ENCODE results near the gene TULP4. TPM values are rescaled to one million over a fixed set of nuclear protein-coding genes. Genes with fewer than 3 reads are reported as not detected.
"Not testable (repeated sequence)": the region's sequence is repeated elsewhere in the genome, so short reads cannot be mapped to it uniquely, and the experiment has no call there.

Gene TULP4
- total RNA-seq, 1 donor from 2014 or later, result 18.5 TPM

- Histone ChIP-seq H3K27ac (no peak overlapping the region), H3K27me3 (no peaks in the 10 kb centered on the region), H3K4me3 (no peak overlapping the region), H3K9me3 (no peaks in the 10 kb centered on the region), H3K36me3 (peaks cover 4 to 25% of the 10 kb centered on the region in 2 donors), H3K4me1 (no peaks in the 10 kb centered on the region)
- intact Hi-C loops (cut with DNase I), result no loop called here
- no peak for DNase-seq (ENCODE audit: low spot score in 2 of 2)
- TF ChIP-seq CTCF (IDR thresholded peaks at IDR 0.05), result no peak
Observed at GRCh38 chr6:158474961-158475343, 162.7 kb downstream of the TULP4 start.

GRCh38 chr6:158475344-158476302, 163.4 kb downstream of the TULP4 start:
- no peaks in the 10 kb centered on the region for H3K27me3 ChIP-seq
- no peaks in the 10 kb centered on the region for H3K4me1 ChIP-seq
- intact Hi-C loops (cut with DNase I), result no loop called here
- H3K27ac ChIP-seq, result no peak overlapping the region
- no peak overlapping the region for H3K4me3 ChIP-seq
- no peak for DNase-seq (ENCODE audit: low spot score in 2 of 2)
- no peak for TF ChIP-seq CTCF (IDR thresholded peaks at IDR 0.05)
- H3K9me3 ChIP-seq, result no peaks in the 10 kb centered on the region
- H3K36me3 ChIP-seq, result peaks cover 8 to 32% of the 10 kb centered on the region in 2 donors

- intact Hi-C loops (cut with DNase I), result no loop called here
- TF ChIP-seq CTCF (IDR thresholded peaks at IDR 0.05), result no peak
- no peak for DNase-seq (ENCODE audit: low spot score in 2 of 2)
Observed at GRCh38 chr6:158476389-158476788, 164.1 kb downstream of the TULP4 start.

GRCh38 chr6:158477722-158478121, 165.5 kb downstream of the TULP4 start:
- intact Hi-C loops (cut with DNase I); H3K27me3 ChIP-seq; H3K4me1 ChIP-seq; H3K27ac ChIP-seq; H3K9me3 ChIP-seq; DNase-seq (ENCODE audit: low spot score in 2 of 2); H3K4me3 ChIP-seq: not testable (repeated sequence)
- peaks cover 20 to 49% of the 10 kb centered on the region in 2 donors for H3K36me3 ChIP-seq

More at GRCh38 chr6:158476389-158476788, 164.1 kb downstream of the TULP4 start:
- Histone ChIP-seq H3K27me3 (no peaks in the 10 kb centered on the region), H3K4me1 (no peaks in the 10 kb centered on the region), H3K9me3 (no peaks in the 10 kb centered on the region), H3K36me3 (peaks cover 13 to 39% of the 10 kb centered on the region in 2 donors), H3K4me3 (no peak overlapping the region), H3K27ac (no peak overlapping the region)

- intact Hi-C loops (cut with DNase I), result no loop called here
- peaks cover 25 to 59% of the 10 kb centered on the region in 2 donors for H3K36me3 ChIP-seq
Observed at GRCh38 chr6:158480989-158481388, 168.7 kb downstream of the TULP4 start.

More at GRCh38 chr6:158480989-158481388, 168.7 kb downstream of the TULP4 start:
- H3K27me3 ChIP-seq, result no peaks in the 10 kb centered on the region
- H3K4me3 ChIP-seq, result no peak overlapping the region
- H3K4me1 ChIP-seq, result no peaks in the 10 kb centered on the region
- no peak for DNase-seq (ENCODE audit: low spot score in 2 of 2)
- H3K27ac ChIP-seq, result no peak overlapping the region
- H3K9me3 ChIP-seq, result no peaks in the 10 kb centered on the region
- no peak for TF ChIP-seq CTCF (IDR thresholded peaks at IDR 0.05)
